ENCODE data around the gene ARHGAP18. TPM values are rescaled to one million over a fixed set of nuclear protein-coding genes. Genes with fewer than 3 reads are reported as not detected.

The ARHGAP18 gene
- total RNA-seq, 1 donor from 2014 or later: 5.7 TPM

Other genes starting within 250 kb of the ARHGAP18 start
- not detected for gene TMEM244, start 151.1 kb upstream of the ARHGAP18 start, total RNA-seq